ENCODE data around the gene CMSS1.
"Not testable (repeated sequence)": the region's sequence is repeated elsewhere in the genome, so short reads cannot be mapped to it uniquely, and the experiment has no call there.

CMSS1 gene

DNA sequence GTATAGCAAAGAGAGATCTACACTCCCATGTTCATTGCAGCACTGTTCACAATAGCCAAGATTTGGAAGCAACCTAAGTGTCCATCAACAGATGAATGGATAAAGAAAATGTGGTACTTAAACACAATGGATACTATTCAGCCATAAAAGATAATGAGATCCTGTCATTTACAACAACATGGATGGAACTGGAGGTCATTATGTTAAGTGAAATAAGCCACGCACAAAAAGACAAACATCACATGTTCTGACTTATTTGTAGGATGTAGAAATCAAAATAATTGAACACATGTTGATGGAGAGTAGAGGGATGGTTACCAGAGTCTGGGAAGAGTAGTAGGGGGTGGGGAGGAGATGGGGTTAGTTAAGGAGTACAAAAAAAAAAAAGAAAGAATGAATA lies 278.6 kb downstream of the CMSS1 start:
- DNase-seq, result not testable (repeated sequence)

DNA sequence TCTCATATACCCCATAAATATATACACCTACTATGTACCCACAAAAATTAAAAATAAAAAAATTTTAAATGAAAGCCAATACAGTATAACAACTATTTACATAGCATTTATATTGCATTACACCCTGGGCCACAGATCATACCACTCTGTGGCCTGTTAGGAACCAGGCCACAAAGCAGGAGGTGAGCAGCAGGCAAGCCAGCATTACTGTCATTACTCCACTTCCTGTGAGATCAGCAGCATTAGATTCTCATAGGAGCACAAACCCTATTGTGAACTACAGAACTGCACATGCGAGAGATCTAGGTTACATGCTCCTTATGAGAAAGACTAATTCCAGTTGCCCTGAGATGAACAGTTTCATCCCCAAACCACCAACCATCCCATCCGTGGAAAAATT lies 279.2 kb downstream of the CMSS1 start:
- DNase-seq, result no peak

DNA sequence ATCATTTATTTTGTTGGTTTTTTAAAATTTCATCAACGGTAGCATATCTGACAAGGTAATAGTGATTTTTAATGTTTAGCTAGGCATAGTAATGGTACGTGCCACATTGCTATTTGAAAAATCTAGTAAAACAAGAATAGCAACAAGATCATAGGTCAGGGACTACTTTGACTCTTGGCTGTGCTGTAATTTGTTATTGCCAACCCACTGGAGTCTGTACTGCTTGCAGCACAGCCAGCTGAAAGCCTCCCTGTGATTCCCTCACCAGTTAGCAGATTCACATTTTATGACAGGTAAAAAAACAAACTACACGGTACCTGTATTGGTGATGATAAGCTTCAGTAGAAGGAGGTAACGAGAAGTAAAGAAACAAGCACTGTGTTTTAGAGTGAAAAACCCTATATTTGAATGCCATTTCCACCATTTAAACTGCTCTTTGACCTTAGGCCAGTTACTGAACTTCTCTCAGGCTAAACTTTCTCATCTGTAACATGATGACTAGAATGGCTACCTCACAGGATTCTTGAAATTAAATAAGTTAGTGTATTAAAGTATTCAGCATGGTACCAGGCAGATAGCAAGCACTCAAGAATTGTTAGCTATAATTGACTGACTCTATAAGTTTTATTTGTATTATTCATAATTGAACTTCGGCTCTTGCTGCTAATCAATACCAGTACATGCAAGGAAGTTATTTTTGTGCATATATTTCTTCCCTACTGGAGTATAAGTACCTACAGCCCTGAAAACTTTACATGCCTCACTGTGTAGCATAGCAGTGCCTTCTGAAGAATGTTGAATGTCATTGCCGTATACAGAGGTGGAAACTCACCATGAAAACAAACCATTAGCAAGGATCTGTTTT lies 280.5 kb downstream of the CMSS1 start:
- no peak for DNase-seq

- DNase-seq, result no peak
These were observed 281.1 kb downstream of the CMSS1 start for GRCh38 chr3:100098784-100099070.

DNA sequence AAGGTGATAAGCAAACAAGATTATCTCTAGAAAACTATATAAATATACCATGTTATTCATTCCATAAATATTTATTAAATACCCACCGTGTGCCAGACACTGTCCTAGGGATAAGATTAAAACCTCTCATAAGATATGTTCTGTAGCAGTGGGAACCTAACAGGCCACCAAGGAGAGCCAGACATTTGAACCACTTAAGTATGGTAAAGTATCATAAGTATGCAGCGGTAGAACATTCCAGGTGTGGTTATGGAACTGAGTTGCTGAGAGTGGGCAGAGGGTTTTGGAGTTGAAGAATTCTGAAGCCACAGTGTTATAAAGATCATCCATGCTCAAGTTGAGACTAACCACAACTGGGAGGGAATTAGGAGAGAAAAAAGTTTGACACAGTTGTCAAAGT lies 282.0 kb downstream of the CMSS1 start:
- no peak for DNase-seq

DNA sequence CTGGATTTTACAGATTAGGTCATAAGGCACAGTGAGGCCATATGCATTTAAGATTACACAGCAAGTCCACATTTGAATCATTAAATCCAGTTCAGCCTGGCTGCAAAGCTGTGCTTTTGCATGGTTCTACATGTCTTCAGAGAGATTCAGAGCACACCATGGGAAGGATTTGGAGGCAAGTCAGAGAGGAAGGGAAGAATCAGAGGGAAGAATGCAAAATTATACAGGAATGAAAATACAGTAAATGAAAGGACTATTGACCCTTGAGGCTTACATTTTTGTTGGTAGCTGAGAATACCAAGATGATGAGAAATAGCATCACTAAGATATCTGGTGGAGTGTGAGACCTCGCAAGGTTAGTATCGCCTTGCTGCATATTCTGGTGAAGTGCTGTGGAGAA lies 282.8 kb downstream of the CMSS1 start:
- no peak for DNase-seq

GRCh38 chr3:100102757-100103156 lies 285.1 kb downstream of the CMSS1 start:
- no peak for DNase-seq

- no peak for DNase-seq
These were observed 286.1 kb downstream of the CMSS1 start for GRCh38 chr3:100103558-100104441.

DNA sequence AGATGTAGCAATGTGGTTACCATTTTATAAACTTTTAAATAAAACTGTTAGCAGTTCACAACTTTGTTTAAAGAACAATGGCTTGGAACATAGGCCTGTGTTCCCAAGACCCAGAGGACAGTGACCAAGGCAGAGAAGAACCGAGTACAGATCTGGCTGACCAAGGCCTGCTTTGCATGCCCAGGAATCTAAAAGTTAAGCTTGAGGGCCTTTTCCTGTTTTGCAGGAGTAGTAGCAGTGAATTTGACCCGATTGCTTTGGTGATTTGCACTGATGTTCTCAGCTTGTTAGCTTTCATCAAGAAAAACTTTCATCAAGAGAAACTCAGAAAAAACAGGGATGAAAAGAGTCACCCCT lies 286.8 kb downstream of the CMSS1 start:
- DNase-seq, result no peak

GRCh38 chr3:100104817-100105413 lies 287.3 kb downstream of the CMSS1 start:
- DNase-seq, result no peak

DNA sequence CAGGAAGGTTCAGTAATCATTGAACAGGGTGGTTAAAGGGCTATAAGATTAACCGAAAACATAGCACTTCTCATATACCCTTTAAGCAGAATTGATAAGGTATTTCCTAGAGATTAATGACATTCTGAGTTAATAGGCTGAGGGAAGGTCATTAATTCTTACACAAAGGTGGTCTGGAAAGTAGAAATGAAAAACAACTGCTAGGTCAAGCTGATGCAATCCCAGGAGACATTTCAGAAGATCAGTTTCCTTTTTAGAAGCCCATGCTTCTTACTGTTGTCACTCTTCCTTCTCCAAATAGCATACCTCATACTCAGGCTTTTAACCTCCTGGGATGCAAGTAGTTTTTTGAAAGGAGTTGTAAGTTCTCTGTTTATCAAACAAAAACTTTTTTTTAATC lies 287.8 kb downstream of the CMSS1 start:
- no peak for DNase-seq

- DNase-seq, result no peak
These were observed 288.4 kb downstream of the CMSS1 start for GRCh38 chr3:100106094-100106493.

GRCh38 chr3:100106531-100107141 lies 289.0 kb downstream of the CMSS1 start:
- DNase-seq, result no peak

- no peak for DNase-seq
These were observed 289.7 kb downstream of the CMSS1 start for GRCh38 chr3:100107221-100107814.

DNA sequence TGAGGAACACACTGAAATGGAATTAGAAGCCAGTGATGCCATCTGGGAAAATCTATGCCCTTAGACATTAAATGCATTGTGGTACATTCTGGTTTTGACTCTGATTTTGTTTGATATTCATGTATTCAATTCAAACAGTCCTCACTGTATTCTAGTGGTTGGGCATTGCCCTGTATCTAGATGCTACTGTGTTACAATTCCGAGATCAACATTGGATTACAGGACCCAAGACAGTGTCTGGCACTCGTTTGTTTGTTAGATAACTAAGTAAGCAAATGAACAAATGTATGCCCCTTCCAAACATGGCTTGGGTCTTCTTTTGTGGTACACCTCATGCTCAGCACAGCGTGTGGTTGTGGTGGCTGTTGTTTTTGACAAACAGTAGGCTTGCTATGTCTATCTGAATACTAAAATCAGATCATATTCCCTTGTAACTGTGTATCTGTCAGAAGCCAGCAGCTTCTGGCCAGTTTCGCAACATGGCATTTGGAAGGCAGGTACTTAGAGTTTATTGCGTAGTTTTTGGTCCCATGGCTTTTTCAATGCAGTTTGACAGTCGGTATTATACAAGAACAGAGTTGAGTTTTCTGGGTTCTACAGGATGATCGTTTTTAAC lies 290.9 kb downstream of the CMSS1 start:
- DNase-seq, result no peak

GRCh38 chr3:100110162-100110561 lies 292.5 kb downstream of the CMSS1 start:
- no peak for DNase-seq

GRCh38 chr3:100111728-100112127 lies 294.1 kb downstream of the CMSS1 start:
- no peak for DNase-seq

GRCh38 chr3:100113723-100114412 lies 296.2 kb downstream of the CMSS1 start:
- DNase-seq, result no peak

DNA sequence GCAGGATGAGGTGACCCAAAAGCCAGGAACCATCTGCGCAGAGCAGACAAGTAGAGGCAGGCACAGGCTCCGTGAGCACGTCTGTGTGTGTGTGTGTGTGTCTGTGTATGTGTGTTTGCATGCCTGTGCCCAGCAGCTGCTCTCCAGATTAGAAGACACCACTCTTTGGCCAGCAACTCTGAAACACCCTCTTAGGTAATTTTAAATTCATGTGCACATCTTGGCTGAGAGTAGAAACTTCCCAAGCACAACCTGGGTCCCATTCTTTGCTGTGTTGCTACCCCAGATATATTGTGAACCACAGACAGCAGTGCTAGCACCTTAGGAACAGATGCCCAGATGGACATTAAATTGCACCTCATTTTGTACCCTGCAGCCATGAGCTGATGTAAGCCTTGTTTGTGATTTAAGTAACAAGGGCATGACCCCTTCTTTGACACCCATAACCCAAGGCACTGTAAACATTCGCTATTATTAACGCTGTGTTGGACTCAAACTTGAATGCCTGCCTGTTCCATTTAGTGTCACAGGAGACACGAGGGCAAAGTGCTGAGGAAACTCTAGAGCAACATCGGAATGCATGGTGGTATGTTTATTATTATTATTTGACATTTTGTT lies 296.9 kb downstream of the CMSS1 start, which contains the start of gene FILIP1L:
FILIP1L (minus strand) TSS at position 89 of the 618 bp plus-strand sequence.
- DNase-seq, result no peak

GRCh38 chr3:100117093-100117492 lies 299.4 kb downstream of the CMSS1 start:
- no peak for DNase-seq

DNA sequence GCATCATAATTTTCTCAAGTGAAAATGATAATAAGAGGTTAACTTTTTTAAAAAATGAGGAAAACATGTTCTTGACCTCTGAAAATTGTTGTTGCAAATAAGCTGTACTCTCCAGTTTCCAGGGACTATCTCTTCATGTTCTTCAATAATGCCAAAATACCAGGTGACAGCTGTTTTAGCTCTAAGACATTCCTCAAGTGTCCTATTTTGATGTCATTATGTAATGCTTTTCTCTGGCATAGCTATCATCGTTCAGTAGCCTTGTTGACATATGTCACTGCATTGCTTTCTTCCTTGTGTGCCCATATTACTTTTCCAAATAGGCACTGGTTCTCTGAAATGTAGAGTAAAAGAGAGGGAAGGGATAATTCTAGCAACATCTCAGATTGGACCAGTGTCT lies 302.4 kb downstream of the CMSS1 start:
- no peak for DNase-seq

Measured in SW 1271 (cell line).